Peyer's patch (tissue), 4 donors: ENCODE data around the gene IFITM1. TPM values are rescaled to one million over a fixed set of nuclear protein-coding genes. Genes with fewer than 3 reads are reported as not detected.
"Not testable (repeated sequence)": the region's sequence is repeated elsewhere in the genome, so short reads cannot be mapped to it uniquely, and the experiment has no call there.

Experiments used
- DNase-seq, 3 donors: peaks; one replicate each; pipeline ENCODE4 v3.0.0-alpha.2; 2017 to 2019
- H3K27ac ChIP-seq, 4 donors: fragments of 200-600 bp; sonication (generic); one replicate each; pipeline ENCODE4 v1.5.1; 2016 to 2019
- H3K27me3 ChIP-seq, 2 donors: fragments of 200-600 bp; sonication (generic); one replicate each; pipeline ENCODE4 v1.5.1; 2019
- H3K36me3 ChIP-seq, 3 donors: fragments of 200-600 bp; sonication (generic); one replicate each; pipeline ENCODE4 v1.5.1; 2016 to 2019
- H3K4me1 ChIP-seq, 4 donors: fragments of 200-600 bp; sonication (generic); one replicate each; pipeline ENCODE4 v1.5.1; 2016 to 2019
- H3K4me3 ChIP-seq, 4 donors: fragments of 200-600 bp; sonication (generic); 1 replicate in 3 of 4; 2 replicates in 1 of 4; pipeline ENCODE4 v1.5.1; 2016 to 2019; ENCODE audit warnings: mild to moderate bottlenecking in 1 of 4
- H3K9me3 ChIP-seq, 4 donors: fragments of 200-600 bp; sonication (generic); one replicate each; pipeline ENCODE4 v1.5.1; 2016 to 2019; ENCODE audit warnings: mild to moderate bottlenecking in 1 of 4
- POLR2A ChIP-seq, 2 donors: fragments of 450-650 bp; IDR thresholded peaks; one replicate each; pipeline ENCODE4 v1.5.1; 2017; ENCODE audit warnings: antibody characterized with exemption in 2 of 2, mild to moderate bottlenecking in 2 of 2, moderate library complexity in 2 of 2
- total RNA-seq, 4 donors: library from RNA; depleted of rRNA; stranded (reverse); fragments of >200 nt; gene quantifications; one replicate each; pipeline ENCODE4 v1.1.0, GENCODE V29; 2016
- TF ChIP-seq, protein P1 (sequence below), 6 experiments: fragments of 450-650 bp in 4 of 6; fragments of 200-600 bp in 2 of 6; sonication (generic) in 1 of 6; IDR thresholded peaks; one replicate each; pipeline ENCODE4 v1.5.1; 2017 to 2019; ENCODE audit warnings: antibody characterized with exemption in 6 of 6, mild to moderate bottlenecking in 3 of 6, moderate library complexity in 1 of 6

Gene IFITM1
- total RNA-seq, 4 donors from 2014 or later, result 45.9 to 141 (median 89.6) TPM

DNA sequence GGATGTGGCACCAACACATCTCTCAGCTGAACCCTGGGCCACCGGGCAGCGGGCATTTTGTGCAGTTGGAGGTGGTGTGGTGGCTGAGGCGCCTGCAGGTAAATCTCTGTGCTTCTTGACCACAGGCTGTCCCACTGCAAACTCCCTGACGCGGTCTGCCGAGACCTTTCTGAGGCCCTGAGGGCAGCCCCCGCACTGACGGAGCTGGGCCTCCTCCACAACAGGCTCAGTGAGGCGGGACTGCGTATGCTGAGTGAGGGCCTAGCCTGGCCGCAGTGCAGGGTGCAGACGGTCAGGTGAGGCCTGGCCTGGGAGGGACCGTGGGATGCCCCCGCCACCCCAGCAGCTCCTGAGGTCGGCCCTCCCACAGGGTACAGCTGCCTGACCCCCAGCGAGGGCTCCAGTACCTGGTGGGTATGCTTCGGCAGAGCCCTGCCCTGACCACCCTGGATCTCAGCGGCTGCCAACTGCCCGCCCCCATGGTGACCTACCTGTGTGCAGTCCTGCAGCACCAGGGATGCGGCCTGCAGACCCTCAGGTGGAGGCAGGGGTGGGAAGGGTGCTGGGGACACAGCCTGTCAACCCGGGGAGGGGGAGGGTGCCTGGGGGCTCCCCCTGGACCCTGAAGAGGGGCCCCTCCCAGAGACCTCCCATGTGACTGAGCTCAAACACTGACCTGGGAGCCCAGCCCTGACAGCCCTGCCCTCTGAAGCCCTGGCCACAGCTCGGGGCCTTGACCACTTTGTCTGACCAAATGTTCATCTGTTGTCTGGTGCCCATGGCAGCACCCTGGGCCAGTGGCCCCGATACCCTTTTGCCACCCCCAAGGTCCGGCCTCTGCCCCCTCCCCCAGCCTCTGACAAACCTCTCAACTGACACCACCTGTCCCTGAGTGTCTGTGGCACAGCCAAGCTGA is 29.5 kb upstream of the IFITM1 start:
- Histone ChIP-seq H3K4me3 (no peak overlapping the region), H3K4me1 (peaks cover 0 to 31% (median 15%) of the 10 kb centered on the region in 4 donors), H3K27ac (peak overlapping the region in 2 of 4 donors; percentile 11 to 66), H3K9me3 (no peaks in the 10 kb centered on the region), H3K36me3 (peaks cover 0 to 31% (median 0%) of the 10 kb centered on the region in 3 donors), H3K27me3 (peaks cover 0 to 12% of the 10 kb centered on the region in 2 donors)
- TF ChIP-seq, protein P1, sequence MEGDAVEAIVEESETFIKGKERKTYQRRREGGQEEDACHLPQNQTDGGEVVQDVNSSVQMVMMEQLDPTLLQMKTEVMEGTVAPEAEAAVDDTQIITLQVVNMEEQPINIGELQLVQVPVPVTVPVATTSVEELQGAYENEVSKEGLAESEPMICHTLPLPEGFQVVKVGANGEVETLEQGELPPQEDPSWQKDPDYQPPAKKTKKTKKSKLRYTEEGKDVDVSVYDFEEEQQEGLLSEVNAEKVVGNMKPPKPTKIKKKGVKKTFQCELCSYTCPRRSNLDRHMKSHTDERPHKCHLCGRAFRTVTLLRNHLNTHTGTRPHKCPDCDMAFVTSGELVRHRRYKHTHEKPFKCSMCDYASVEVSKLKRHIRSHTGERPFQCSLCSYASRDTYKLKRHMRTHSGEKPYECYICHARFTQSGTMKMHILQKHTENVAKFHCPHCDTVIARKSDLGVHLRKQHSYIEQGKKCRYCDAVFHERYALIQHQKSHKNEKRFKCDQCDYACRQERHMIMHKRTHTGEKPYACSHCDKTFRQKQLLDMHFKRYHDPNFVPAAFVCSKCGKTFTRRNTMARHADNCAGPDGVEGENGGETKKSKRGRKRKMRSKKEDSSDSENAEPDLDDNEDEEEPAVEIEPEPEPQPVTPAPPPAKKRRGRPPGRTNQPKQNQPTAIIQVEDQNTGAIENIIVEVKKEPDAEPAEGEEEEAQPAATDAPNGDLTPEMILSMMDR (IDR thresholded peaks at IDR 0.05), result no peak
- peak in 2 of 3 donors; percentile 47 to 57 for DNase-seq

DNA sequence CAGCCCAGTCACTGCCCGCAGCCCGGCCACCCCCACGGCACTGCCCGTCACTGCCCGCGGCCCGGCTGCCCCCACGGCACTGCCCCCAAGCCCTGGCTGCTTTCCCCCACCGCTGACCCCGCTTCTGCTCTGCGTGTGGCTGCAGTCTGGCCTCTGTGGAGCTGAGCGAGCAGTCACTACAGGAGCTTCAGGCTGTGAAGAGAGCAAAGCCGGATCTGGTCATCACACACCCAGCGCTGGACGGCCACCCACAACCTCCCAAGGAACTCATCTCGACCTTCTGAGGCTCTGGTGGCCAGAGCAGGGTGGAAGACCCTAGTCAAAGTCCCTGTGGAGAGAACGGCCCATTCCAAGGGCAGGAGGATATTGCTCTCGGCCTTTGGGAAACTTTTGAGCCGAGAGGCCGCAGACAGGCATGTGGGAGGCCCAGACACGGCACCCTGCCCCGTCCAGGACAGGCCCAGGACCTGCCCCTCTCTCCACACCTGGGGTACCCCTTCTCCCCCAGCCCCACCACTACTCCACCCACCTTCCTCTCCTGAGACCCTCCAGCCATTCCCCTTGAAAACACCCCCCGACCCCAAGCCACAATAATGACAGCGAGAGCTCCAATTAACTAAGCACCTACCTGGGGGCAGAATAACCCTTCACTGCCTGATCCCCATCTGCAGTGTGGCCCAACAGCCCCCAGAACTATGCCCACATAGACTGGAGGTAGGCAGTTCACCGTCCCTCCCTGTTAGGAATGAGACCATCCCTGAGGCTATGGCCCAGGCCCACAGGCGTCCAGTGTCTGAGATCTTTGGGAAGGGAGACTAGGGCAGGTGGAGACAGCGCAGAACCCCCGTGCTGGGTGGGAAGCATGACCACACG is 28.6 kb upstream of the IFITM1 start:
- Histone ChIP-seq H3K27ac (peak overlapping the region in 1 of 4 donors; percentile 66), H3K27me3 (peaks cover 0 to 12% of the 10 kb centered on the region in 2 donors), H3K36me3 (peaks cover 0 to 31% (median 0%) of the 10 kb centered on the region in 3 donors), H3K4me3 (no peak overlapping the region), H3K9me3 (no peaks in the 10 kb centered on the region), H3K4me1 (peaks cover 0 to 35% (median 15%) of the 10 kb centered on the region in 4 donors)
- no peak for TF ChIP-seq POLR2A (IDR thresholded peaks at IDR 0.05)
- TF ChIP-seq, protein P1 (IDR thresholded peaks at IDR 0.05), result no peak
- DNase-seq, result peak in 2 of 3 donors; percentile 44 to 52

DNA sequence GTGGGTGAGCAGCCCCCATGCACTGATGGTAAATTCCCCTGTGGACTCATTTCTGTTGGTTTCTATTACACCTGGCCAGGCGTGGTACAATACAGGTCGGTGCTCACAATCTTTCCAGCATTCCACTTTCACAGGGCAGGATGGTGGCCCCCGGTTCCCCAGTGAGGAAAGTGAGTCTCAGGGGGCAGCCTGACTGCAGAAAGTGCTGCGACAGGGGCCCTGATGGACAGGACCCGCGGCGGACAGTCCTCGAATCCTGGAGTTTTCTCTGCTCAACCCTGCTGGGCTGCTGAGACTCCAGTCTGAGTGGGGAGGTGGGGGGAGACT is 28.0 kb upstream of the IFITM1 start:
- Histone ChIP-seq H3K4me3 (no peak overlapping the region), H3K9me3 (no peaks in the 10 kb centered on the region), H3K27ac (peak overlapping the region in 2 of 4 donors; percentile 66 to 90), H3K4me1 (peaks cover 0 to 35% (median 14%) of the 10 kb centered on the region in 4 donors), H3K27me3 (peaks cover 0 to 12% of the 10 kb centered on the region in 2 donors), H3K36me3 (peaks cover 0 to 25% (median 0%) of the 10 kb centered on the region in 3 donors)
- TF ChIP-seq POLR2A (IDR thresholded peaks at IDR 0.05), result no peak
- TF ChIP-seq, protein P1 (IDR thresholded peaks at IDR 0.05), result no peak
- peak in 2 of 3 donors; percentile 45 to 46 for DNase-seq

DNA sequence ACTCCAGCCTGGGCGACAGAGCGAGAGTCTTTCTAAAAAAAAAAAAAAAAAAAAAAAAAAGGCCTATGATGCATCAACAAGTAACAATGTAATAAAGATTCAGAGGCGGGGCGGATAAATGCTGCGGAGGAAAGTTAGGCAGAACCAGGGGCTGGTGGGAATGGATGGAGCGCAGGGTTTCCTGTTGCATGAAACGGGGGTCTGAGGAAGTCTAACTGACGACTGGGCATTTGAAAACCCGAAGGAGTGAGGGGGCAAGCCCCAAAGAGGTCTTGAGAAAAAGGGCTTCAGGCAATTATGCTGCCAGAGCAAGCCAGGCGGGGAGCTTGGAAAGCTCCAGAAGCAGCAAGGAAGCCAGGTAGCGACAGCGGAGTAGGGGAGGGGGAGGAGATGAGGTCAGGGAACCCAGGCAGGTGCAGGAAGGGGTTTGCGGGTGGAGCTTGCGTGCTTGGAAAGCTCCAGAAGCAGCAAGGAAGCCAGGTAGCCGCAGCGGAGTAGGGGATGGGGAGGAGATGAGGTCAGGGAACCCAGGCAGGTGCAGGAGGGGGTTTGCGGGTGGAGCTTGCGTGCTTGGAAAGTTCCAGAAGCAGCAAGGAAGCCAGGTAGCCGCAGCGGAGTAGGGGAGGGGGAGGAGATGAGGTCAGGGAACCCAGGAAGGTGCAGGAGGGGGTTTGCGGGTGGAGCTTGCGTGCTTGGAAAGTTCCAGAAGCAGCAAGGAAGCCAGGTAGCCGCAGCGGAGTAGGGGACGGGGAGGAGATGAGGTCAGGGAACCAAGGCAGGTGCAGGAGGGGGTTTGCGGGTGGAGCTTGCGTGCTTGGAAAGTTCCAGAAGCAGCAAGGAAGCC is 26.6 kb upstream of the IFITM1 start:
- H3K27me3 ChIP-seq, H3K9me3 ChIP-seq: not testable (repeated sequence)
- TF ChIP-seq POLR2A (IDR thresholded peaks at IDR 0.05), result peak in 1 of 2 donors; percentile 7
- H3K4me3 ChIP-seq, result peak overlapping the region; percentile 62 to 87 (median 70)
- peaks cover 0 to 27% (median 5%) of the 10 kb centered on the region in 4 donors for H3K4me1 ChIP-seq
- H3K36me3 ChIP-seq, result peaks cover 0 to 14% (median 0%) of the 10 kb centered on the region in 3 donors
- peak overlapping the region; percentile 88 to 96 (median 92) for H3K27ac ChIP-seq
- peak; percentile 68 to 91 (median 78) for DNase-seq

DNA sequence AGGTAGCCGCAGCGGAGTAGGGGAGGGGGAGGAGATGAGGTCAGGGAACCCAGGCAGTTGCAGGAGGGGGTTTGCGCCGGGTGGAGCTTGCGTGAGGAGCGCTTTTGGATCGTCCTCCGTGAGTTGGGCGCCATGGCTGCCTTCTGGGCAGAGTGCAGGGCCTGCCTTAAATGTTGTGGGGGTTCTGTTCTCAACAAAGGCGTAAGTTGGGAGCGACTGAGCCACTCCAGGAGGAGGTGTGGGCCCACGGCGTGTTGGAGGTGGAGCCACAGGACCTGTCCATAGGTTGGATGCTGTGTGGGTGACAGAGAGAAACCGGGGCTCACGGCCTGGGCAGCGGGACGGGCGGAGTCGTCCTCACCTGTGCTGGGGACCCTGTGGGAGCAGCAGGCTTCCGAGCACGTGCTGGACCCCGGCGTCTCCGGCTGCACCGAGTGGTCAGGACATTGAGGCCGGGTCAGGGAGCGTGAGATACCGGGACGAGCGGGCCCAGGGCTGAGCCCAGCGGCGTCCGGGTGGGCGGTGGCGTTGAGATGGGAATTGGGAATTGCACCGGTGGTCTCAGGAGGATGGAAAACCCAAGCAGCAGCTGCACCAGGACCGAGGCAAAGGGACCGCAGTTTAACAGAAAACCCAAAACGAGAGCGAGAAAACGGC is 25.9 kb upstream of the IFITM1 start:
- Histone ChIP-seq H3K36me3 (peaks cover 0 to 8% (median 0%) of the 10 kb centered on the region in 3 donors), H3K4me1 (peaks cover 0 to 20% (median 4%) of the 10 kb centered on the region in 4 donors), H3K27ac (peak overlapping the region; percentile 88 to 96 (median 92)), H3K9me3 (no peaks in the 10 kb centered on the region), H3K4me3 (peak overlapping the region; percentile 62 to 87 (median 70)), H3K27me3 (no peaks in the 10 kb centered on the region)
- peak; percentile 53 to 86 (median 84) for DNase-seq
- peak; percentile 72 to 76 for TF ChIP-seq POLR2A (IDR thresholded peaks at IDR 0.05)
- TF ChIP-seq, protein P1 (IDR thresholded peaks at IDR 0.05), result no peak
